Lower lobe of right lung (tissue), 2 donors: ENCODE results near the gene UBE3C. TPM values are rescaled to one million over a fixed set of nuclear protein-coding genes. Genes with fewer than 3 reads are reported as not detected.

Experiments used
- ATAC-seq, 2 donors: fragments of 200-7000 bp; cut with Tn5 transposase; one replicate each; pipeline ENCODE4 v1.9.1; 2020 to 2022; ENCODE audit warnings: mild to moderate bottlenecking in 2 of 2, moderate library complexity in 2 of 2
- DNase-seq: peaks from one replicate; pipeline ENCODE4 v3.0.0-alpha.2; 2020
- H3K27ac ChIP-seq: fragments of 200-600 bp; one replicate; pipeline ENCODE4 v1.8.0; 2022
- H3K27me3 ChIP-seq: fragments of 200-600 bp; one replicate; pipeline ENCODE4 v1.8.0; 2022; ENCODE audit warnings: low read depth
- H3K36me3 ChIP-seq: fragments of 200-600 bp; one replicate; pipeline ENCODE4 v1.8.0; 2022; ENCODE audit warnings: mild to moderate bottlenecking
- H3K4me1 ChIP-seq: fragments of 200-600 bp; one replicate; pipeline ENCODE4 v1.8.0; 2022
- H3K4me3 ChIP-seq: fragments of 200-600 bp; one replicate; pipeline ENCODE4 v1.8.0; 2022; ENCODE audit warnings: mild to moderate bottlenecking
- H3K9me3 ChIP-seq: fragments of 200-600 bp; one replicate; pipeline ENCODE4 v1.8.0; 2022
- intact Hi-C: fragments of 100-400 bp; cut with DNase I; formaldehyde crosslinking; loops from one replicate; pipeline ENCODE4 v1.11.0; 2022
- total RNA-seq: library from RNA; stranded (reverse); fragmentation: NEBNext Ultra II Directional; extraction: Animal tissue kit (Norgen Biotek cat#: 25700); gene quantifications from one replicate; pipeline ENCODE4 v1.2.1, GENCODE V29; 2021
- TF ChIP-seq, protein P1 (sequence below): fragments of 200-600 bp; IDR thresholded peaks from one replicate; pipeline ENCODE4 v1.8.0; 2022; ENCODE audit warnings: antibody characterized with exemption, mild to moderate bottlenecking
- donor health status: DM: no; HTN: yes; CAD: no; lungs with severe emphysema.

Gene UBE3C
- total RNA-seq, 1 donor from 2014 or later, result 55.7 TPM

DNA sequence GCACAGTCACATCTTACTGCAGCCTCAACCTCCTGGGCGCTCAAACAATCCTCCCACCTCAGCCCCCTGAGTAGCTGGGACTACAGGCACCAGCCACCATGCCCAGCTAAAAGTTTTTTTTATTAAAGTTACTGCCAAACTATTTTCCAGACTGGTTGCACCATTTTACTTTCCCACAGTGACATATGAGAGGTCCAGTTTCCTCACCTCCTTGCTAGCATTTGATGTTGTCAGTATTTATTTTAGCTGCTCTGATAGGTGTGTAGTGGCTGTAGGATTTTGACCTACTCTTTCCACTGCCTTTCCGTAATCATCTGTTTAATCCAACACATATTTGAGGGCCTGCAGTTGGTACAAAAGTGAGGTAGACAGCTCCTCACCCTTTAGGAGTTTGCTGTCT, 5.4 kb upstream of the UBE3C start:
- intact Hi-C loops, result no loop called here
- Histone ChIP-seq H3K4me1 (no peaks in the 10 kb centered on the region), H3K36me3 (no peaks in the 10 kb centered on the region), H3K27me3 (peaks cover 18% of the 10 kb centered on the region), H3K9me3 (no peaks in the 10 kb centered on the region), H3K27ac (no peak overlapping the region), H3K4me3 (no peak overlapping the region)
- TF ChIP-seq, protein P1, sequence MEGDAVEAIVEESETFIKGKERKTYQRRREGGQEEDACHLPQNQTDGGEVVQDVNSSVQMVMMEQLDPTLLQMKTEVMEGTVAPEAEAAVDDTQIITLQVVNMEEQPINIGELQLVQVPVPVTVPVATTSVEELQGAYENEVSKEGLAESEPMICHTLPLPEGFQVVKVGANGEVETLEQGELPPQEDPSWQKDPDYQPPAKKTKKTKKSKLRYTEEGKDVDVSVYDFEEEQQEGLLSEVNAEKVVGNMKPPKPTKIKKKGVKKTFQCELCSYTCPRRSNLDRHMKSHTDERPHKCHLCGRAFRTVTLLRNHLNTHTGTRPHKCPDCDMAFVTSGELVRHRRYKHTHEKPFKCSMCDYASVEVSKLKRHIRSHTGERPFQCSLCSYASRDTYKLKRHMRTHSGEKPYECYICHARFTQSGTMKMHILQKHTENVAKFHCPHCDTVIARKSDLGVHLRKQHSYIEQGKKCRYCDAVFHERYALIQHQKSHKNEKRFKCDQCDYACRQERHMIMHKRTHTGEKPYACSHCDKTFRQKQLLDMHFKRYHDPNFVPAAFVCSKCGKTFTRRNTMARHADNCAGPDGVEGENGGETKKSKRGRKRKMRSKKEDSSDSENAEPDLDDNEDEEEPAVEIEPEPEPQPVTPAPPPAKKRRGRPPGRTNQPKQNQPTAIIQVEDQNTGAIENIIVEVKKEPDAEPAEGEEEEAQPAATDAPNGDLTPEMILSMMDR, result no peak
- no peak for DNase-seq
- ATAC-seq, result no peak

DNA sequence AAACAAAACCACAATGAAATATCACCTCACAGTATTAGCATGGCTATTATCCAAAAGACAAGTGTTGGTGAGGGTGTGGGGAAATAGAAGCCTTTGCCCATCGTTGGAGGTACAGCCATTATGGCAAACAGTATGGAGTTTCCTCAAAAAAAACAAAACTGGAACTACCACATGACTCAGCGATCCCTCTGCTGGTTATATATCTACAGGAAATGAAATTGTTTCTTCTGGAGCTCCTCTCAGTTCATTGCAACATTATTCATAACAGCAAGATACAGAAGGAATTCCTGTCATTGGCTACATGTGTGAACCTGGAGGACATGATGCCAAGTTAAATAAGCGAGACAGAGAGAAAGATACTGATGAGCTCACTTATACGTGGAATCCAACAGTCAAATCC, 2.4 kb upstream of the UBE3C start:
- ATAC-seq (no peak), DNase-seq (no peak)
- Histone ChIP-seq H3K36me3 (peaks cover 4% of the 10 kb centered on the region), H3K4me1 (peaks cover 17% of the 10 kb centered on the region), H3K9me3 (no peaks in the 10 kb centered on the region), H3K27me3 (peaks cover 9% of the 10 kb centered on the region), H3K27ac (no peak overlapping the region), H3K4me3 (no peak overlapping the region)
- TF ChIP-seq, protein P1, result no peak
- intact Hi-C loops, result no loop called here

DNA sequence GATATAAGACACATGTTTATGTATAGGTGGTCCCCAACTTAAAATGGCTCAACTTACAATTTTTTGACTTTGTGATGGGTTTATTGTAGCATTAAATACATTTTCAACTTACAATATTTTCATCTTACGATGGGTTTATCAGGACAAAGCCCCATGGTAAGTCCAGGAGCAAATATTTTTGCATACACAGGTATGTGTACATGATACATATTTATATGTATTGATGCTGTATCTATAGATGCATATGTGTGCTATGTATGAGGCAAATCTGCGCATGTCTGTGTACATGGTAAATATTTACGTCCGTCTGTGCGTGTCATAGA, 664 bp upstream of the UBE3C start:
- DNase-seq (no peak), ATAC-seq (no peak)
- Histone ChIP-seq H3K4me1 (peaks cover 25% of the 10 kb centered on the region), H3K4me3 (peak overlapping the region; percentile 84), H3K27me3 (no peaks in the 10 kb centered on the region), H3K36me3 (peaks cover 12% of the 10 kb centered on the region), H3K9me3 (no peaks in the 10 kb centered on the region), H3K27ac (peak overlapping the region; percentile 90)
- TF ChIP-seq, protein P1, result no peak
- intact Hi-C loops, result no loop called here

GRCh38 chr7:157139111-157139809, 534 bp downstream of the UBE3C start:
- Histone ChIP-seq H3K4me1 (peaks cover 34% of the 10 kb centered on the region), H3K36me3 (peaks cover 12% of the 10 kb centered on the region), H3K4me3 (peak overlapping the region; percentile 84), H3K27me3 (no peaks in the 10 kb centered on the region), H3K27ac (peak overlapping the region; percentile 90), H3K9me3 (no peaks in the 10 kb centered on the region)
- ATAC-seq (peak; percentile 84 to 89), DNase-seq (peak; percentile 77)
- TF ChIP-seq, protein P1, result no peak
- intact Hi-C loops, result no loop called here

GRCh38 chr7:157139810-157140510, 1.2 kb downstream of the UBE3C start:
- TF ChIP-seq, protein P1, result no peak
- Histone ChIP-seq H3K27me3 (no peaks in the 10 kb centered on the region), H3K4me1 (peaks cover 34% of the 10 kb centered on the region), H3K9me3 (no peaks in the 10 kb centered on the region), H3K36me3 (peaks cover 12% of the 10 kb centered on the region), H3K27ac (peak overlapping the region; percentile 90), H3K4me3 (peak overlapping the region; percentile 84)
- DNase-seq, result no peak
- no peak for ATAC-seq
- intact Hi-C loops, result no loop called here
